OCI-LY1 (cell line): ENCODE measurements around the gene DHCR7.

Source experiments
- H2AFZ ChIP-seq: fragments of 200-600 bp; sonication (generic), shearing (Covaris generic); 2 replicates; pipeline ENCODE4 v1.6.0; 2014; ENCODE audit warnings: antibody characterized with exemption, mild to moderate bottlenecking, low read length
- H3F3A ChIP-seq: fragments of 200-600 bp; sonication (generic), shearing (Covaris generic); 2 replicates; pipeline ENCODE4 v1.6.0; 2014; ENCODE audit warnings: mild to moderate bottlenecking, antibody characterized with exemption, low read length, moderate library complexity; ENCODE audit not compliant: insufficient read depth
- H3K27ac ChIP-seq: fragments of 200-600 bp; sonication (generic); 2 replicates; pipeline ENCODE4 v1.5.1; 2014; ENCODE audit warnings: low read length, mixed run types, mild to moderate bottlenecking, low read depth; ENCODE audit not compliant: poor library complexity, severe bottlenecking
- H3K27me3 ChIP-seq: fragments of 200-600 bp; sonication (generic); 2 replicates; pipeline ENCODE4 v1.6.0; 2014; ENCODE audit warnings: antibody characterized with exemption, mild to moderate bottlenecking, low read length, moderate library complexity; ENCODE audit not compliant: insufficient read depth
- H3K36me3 ChIP-seq: fragments of 200-600 bp; sonication (generic); 2 replicates; pipeline ENCODE4 v1.6.1; 2014; ENCODE audit warnings: mild to moderate bottlenecking, antibody characterized with exemption, low read length, moderate library complexity, mixed read lengths; ENCODE audit not compliant: insufficient read depth
- H3K4me1 ChIP-seq: fragments of 200-600 bp; sonication (generic); 2 replicates; pipeline ENCODE4 v1.5.1; 2014; ENCODE audit warnings: mild to moderate bottlenecking, low read length, moderate library complexity; ENCODE audit not compliant: insufficient read depth, severe bottlenecking
- H3K4me2 ChIP-seq: fragments of 200-600 bp; sonication (generic), shearing (Covaris generic); 2 replicates; pipeline ENCODE4 v1.6.1; 2014; ENCODE audit warnings: low read length
- H3K4me3 ChIP-seq: fragments of 200-600 bp; sonication (generic); 2 replicates; pipeline ENCODE4 v1.5.1; 2014; ENCODE audit warnings: low read length, low read depth, mild to moderate bottlenecking, mixed read lengths; ENCODE audit not compliant: poor library complexity, severe bottlenecking
- H3K79me2 ChIP-seq: fragments of 200-600 bp; shearing (Covaris generic); 2 replicates; pipeline ENCODE4 v1.6.1; 2016; ENCODE audit warnings: mixed run types, low read length, mixed read lengths; ENCODE audit not compliant: insufficient read depth
- H3K9ac ChIP-seq: fragments of 200-600 bp; sonication (generic), shearing (Covaris generic); 2 replicates; pipeline ENCODE4 v1.6.1; 2014; ENCODE audit warnings: mild to moderate bottlenecking, low read length, mixed read lengths
- H3K9me2 ChIP-seq: fragments of 200-600 bp; sonication (generic), shearing (Covaris generic); 2 replicates; pipeline ENCODE4 v1.6.1; 2014; ENCODE audit warnings: low read depth, mild to moderate bottlenecking, low read length, mixed read lengths
- H3K9me3 ChIP-seq: fragments of 200-600 bp; shearing (Covaris generic); 2 replicates; pipeline ENCODE4 v1.6.1; 2014; ENCODE audit warnings: low read length, mixed read lengths
- H4K20me1 ChIP-seq: fragments of 200-600 bp; sonication (generic), shearing (Covaris generic); 2 replicates; pipeline ENCODE4 v1.6.0; 2016; ENCODE audit warnings: mild to moderate bottlenecking, low read length; ENCODE audit not compliant: insufficient read depth
- CTCF ChIP-seq: fragments of 200-600 bp; sonication (generic), shearing (Covaris generic); IDR thresholded peaks from 2 replicates; pipeline ENCODE4 v1.5.1; 2017; ENCODE audit warnings: mild to moderate bottlenecking, antibody characterized with exemption, low read length, moderate library complexity, mixed read lengths
- EZH2 ChIP-seq: fragments of 200-600 bp; sonication (generic), shearing (Covaris generic); IDR thresholded peaks from 2 replicates; pipeline ENCODE4 v1.8.0; 2017; ENCODE audit warnings: borderline replicate concordance, mixed run types, mild to moderate bottlenecking, antibody characterized with exemption, low read length, moderate library complexity, mixed read lengths

Gene DHCR7

DNA sequence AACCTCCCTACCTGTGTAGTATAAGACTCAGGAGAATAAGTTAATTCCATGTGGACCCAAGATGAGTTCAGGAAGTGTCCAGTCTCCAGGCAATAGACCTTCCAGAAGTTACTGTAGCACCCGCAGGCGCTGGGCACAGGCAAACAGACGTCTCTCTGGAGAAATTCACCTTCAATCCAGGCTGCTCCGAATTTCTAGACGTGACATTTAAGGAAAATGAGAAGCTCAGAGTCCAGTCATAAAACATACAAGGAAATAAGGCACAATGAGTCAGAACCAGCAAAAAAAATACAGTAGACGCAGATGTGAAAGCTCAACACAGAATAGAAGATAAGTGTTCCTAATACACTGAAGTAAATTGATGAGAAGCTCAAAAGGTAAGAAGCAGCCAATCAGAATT, 19.0 kb upstream of the DHCR7 start:
- peaks cover 28% of the 10 kb centered on the region for H3K36me3 ChIP-seq
- no peak overlapping the region for H2AFZ ChIP-seq
- H3K27ac ChIP-seq: no peak overlapping the region
- no peaks in the 10 kb centered on the region for H3K9me2 ChIP-seq
- no peaks in the 10 kb centered on the region for H3K27me3 ChIP-seq
- H3K4me1 ChIP-seq: no peaks in the 10 kb centered on the region
- H3K79me2 ChIP-seq: no peaks in the 10 kb centered on the region
- no peaks in the 10 kb centered on the region for H3F3A ChIP-seq
- H3K9me3 ChIP-seq: 0 out of 2 replicates have a peak, but pooled peaks cover 4% of the 10 kb centered on the region
- TF ChIP-seq EZH2: no peak
- no peak for TF ChIP-seq CTCF
- H3K9ac ChIP-seq: no peak overlapping the region
- H4K20me1 ChIP-seq: no peaks in the 10 kb centered on the region
- H3K4me3 ChIP-seq: no peak overlapping the region
- H3K4me2 ChIP-seq: no peak overlapping the region

DNA sequence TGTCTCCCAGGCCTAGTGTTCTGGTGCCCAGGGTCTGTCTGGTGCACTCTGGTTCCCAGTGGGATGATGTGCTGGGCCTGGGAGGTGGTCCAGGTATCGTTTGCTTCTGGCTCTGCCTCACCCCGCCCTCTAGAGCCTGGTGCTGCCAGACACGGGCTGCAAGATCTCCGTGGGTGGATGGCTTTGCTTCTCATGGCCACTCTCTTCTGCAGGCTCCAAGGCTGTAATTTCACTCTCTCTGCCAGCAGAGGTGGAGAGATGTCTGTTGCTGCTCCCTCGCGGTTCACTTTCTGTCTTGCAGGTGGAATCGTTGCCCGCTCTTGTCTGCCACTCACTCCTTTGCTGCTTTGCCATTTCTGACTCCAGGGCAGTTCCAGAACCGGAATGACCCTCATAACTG, 18.2 kb upstream of the DHCR7 start:
- Histone ChIP-seq H3K9me3 (0 out of 2 replicates have a peak, but pooled peaks cover 4% of the 10 kb centered on the region), H3K27me3 (no peaks in the 10 kb centered on the region), H3K4me2 (no peak overlapping the region), H3K79me2 (no peaks in the 10 kb centered on the region), H3F3A (no peaks in the 10 kb centered on the region), H3K9ac (no peak overlapping the region), H3K4me1 (no peaks in the 10 kb centered on the region), H4K20me1 (no peaks in the 10 kb centered on the region), H3K4me3 (no peak overlapping the region), H3K36me3 (peaks cover 28% of the 10 kb centered on the region), H2AFZ (no peak overlapping the region), H3K27ac (no peak overlapping the region), H3K9me2 (no peaks in the 10 kb centered on the region)
- TF ChIP-seq CTCF: no peak
- TF ChIP-seq EZH2: no peak

DNA sequence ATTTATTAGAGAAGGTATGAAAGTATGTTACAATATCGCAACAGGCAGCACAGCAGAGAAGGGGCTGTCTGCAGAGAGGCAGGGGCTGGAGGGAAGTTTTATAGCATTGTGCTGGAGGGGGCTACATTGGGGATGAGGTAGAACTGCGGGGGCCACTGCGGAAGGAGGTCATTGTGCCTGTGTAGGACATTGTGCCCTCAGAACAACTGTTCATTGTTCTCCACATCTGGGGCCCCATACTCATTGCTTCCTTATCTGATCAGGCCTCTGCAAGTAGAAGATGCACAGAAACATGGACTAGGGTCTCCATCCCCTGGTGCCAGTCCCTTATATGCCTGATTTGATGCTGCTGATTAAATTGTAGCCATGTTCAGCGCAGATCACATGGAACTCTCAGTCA, 16.9 kb upstream of the DHCR7 start:
- peaks cover 36% of the 10 kb centered on the region for H3K36me3 ChIP-seq
- no peak overlapping the region for H3K4me2 ChIP-seq
- H3F3A ChIP-seq: no peaks in the 10 kb centered on the region
- H3K4me1 ChIP-seq: no peaks in the 10 kb centered on the region
- no peak for TF ChIP-seq EZH2
- TF ChIP-seq CTCF: no peak
- H2AFZ ChIP-seq: no peak overlapping the region
- no peak overlapping the region for H3K4me3 ChIP-seq
- no peaks in the 10 kb centered on the region for H3K9me2 ChIP-seq
- no peak overlapping the region for H3K9ac ChIP-seq
- H3K9me3 ChIP-seq: 0 out of 2 replicates have a peak, but pooled peaks cover 4% of the 10 kb centered on the region
- no peaks in the 10 kb centered on the region for H3K79me2 ChIP-seq
- no peaks in the 10 kb centered on the region for H4K20me1 ChIP-seq
- H3K27me3 ChIP-seq: no peaks in the 10 kb centered on the region
- no peak overlapping the region for H3K27ac ChIP-seq
